SIG-M5 (cell line): ENCODE data around the gene UIMC1.
"Not testable (repeated sequence)": the region's sequence is repeated elsewhere in the genome, so short reads cannot be mapped to it uniquely, and the experiment has no call there.

ENCODE experiments used
- DNase-seq: peaks from one replicate; lab custom pipeline; 2025; lab: John Stamatoyannopoulos, UW

The UIMC1 gene

DNA sequence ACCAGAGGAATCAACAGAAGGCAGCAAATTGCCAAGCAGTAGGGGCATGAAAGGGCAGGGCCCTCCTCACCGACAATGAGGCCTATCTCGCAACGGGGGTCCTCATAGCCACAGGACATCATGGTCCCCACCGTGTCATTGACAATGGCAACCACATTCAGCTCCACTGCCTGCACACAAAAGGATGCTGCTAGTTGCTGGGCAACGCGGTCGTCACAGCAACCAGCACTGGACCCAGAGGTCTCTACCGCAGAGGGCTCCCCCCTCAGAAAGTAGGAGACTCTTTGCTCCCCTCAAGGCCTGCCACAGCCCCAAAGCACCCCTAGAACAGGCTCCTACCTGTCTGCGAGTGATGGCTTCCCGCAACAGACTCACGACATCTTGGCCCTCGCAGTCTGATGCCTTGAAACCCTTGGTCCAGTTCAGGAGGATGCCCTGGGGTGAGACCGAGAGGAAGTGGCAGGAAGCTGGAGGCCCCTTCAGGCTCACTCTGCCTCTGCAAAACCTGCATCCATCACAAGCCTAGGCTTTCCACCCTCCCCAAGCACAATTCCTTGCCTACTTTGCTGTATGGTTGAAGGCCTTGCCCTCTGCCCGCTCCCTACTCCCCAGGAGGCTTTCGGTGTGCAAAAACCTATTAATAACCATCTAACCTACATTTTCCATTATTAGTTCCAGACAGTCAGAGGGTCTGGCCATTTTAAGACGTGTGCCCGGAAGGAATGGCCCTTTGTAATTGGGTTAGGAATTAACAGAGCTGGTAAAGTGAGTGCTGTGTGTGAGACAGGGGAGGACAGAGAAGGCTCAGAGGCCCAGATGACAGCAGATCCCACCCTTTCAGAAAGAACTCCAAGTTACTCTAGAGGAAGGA lies 122.6 kb downstream of the UIMC1 start:
- no peak for DNase-seq

DNA sequence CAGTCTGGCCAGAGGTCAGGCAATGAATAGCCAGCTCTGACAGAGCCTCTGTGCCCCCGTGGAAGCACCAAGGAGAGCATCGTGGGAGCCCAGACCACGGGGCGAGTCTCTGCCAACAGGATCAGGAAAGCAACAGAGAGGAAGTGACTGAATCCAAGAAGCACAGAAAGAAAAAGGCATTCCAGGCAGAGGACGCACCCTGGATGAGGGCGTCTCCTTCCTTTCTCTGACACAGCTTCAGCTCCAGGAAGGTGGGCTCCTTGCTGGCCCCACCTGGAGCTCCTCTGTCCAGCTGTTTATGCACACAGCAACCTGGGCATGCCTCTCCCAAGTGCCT lies 124.0 kb downstream of the UIMC1 start:
- no peak for DNase-seq

DNA sequence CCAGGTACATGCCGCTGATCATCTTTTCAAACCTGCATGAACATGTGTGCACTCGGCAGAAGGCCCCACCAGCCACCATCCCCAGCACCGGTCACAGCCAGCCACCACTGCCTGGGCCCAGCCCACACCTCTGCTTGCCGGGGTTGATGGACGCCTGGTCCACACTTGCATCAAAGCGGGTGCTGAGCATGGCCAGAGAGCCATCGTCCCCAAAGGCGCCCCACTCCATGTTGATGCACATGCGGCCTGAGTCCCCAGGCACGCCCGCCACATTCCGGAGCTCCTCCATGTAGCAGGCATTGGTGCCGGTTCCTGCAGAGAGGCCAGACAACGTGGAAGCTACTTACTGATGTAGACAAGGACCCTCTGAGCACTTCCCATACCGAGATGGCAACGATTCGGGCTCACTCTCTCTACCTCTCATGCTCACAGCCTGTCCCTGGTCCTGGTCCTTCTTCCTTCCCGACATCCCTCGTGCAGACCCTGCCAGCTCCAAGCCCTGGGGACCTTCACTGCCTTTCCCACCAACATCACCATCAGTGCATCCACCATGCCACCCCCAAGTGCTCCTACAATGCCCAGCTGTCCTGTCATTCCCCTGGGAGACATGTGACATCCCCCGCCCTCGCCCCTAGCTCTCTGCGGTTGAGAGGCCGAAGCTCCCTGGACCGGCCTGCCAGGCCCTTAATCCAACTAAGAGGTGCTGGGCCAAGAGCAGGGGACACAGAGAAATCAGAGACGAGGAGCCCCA lies 124.6 kb downstream of the UIMC1 start:
- no peak for DNase-seq

DNA sequence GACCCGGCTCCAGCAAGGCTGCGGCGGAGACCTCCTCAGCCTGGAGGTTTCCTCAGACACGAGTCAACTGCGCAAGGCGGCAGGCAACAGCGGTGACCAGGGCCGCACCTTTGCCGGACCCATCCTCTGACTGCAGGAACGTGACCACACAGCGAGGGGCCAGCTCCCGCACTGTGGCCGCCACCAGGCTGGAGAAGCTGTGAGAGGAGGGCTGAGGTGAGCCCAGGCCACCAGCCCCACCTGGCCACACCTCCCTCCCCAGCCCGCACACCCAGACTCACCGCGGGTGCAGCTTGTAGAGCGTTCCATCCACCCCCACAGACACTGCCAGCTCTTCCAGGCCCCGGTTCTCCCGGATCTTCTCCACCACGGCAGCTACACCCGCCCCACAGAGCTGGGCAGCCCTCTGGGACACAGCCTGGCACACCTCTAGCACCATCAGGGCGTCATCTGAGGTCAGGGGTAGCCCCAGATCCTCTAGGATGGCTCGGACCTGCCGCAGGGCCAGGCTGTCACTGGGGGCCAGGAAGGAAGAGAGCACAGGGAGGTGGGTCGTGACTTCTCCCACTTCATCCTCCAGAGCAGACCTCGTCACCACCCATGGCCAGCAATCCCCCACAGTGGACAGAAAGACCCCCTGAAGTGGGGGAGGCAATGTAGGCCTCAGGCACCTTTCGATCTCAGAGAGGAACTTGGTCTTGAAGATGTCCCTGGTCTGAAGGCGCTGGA lies 125.4 kb downstream of the UIMC1 start:
- no peak for DNase-seq

DNA sequence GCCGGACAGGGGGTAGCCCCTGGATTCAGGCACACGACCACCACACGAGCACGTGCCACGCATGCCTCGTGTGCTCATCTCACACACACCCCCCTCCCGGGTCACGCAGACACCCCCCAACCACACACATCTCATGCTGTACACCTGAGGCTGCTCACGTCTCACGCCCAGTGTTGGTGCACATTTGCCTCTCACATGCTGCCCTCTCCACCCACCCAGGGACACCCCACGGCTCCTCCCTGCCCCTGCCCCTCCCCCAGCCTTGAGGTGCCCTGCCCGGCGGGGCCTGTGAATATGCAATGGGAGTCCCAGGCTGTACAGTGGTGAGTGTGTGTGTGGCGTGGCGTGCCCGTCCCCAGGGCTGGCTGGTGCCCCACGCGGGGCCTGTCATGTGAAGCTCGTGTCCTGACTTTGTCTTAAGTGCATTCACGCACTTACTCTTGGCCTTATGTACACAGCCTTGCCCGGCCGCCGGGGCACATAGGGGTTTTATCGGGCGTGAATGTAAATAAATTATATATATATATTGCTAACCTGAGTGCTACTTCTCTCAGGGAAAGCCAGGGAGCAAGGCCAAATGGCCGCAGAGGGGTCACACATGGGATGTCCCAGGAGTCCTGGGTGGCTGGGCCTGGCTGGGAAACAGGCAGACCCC lies 126.1 kb downstream of the UIMC1 start:
- DNase-seq, result no peak

DNA sequence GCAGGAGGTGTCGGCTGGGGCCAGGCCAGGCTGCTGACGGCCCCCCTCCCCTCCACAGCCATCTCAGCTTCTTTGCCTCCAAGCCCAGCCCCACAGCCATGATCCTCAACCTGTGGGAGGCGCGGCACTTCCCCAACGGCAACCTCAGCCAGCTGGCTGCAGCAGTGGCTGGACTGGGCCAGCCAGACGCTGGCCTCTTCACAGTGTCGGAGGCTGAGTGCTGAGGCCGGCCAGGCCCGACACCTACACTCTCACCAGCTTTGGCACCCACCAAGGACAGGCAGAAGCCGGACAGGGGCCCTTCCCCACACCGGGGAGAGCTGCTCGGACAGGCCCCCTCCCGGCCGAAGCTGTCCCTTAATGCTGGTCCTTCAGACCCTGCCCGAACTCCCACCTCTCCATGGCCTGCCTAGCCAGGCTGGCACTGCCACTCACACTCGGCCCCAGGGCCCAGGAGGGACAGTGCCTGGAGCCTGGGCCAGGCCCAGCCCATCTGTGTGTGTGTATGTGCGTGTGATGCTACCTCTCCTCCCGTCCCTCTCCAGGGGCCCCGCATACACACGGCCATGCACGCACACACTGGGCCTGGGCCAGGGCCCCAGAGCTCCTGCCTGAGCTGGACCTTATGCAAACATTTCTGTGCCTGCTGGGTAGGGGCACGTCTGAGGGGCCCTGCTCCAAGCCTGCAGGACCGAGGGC lies 126.8 kb downstream of the UIMC1 start:
- no peak for DNase-seq

DNA sequence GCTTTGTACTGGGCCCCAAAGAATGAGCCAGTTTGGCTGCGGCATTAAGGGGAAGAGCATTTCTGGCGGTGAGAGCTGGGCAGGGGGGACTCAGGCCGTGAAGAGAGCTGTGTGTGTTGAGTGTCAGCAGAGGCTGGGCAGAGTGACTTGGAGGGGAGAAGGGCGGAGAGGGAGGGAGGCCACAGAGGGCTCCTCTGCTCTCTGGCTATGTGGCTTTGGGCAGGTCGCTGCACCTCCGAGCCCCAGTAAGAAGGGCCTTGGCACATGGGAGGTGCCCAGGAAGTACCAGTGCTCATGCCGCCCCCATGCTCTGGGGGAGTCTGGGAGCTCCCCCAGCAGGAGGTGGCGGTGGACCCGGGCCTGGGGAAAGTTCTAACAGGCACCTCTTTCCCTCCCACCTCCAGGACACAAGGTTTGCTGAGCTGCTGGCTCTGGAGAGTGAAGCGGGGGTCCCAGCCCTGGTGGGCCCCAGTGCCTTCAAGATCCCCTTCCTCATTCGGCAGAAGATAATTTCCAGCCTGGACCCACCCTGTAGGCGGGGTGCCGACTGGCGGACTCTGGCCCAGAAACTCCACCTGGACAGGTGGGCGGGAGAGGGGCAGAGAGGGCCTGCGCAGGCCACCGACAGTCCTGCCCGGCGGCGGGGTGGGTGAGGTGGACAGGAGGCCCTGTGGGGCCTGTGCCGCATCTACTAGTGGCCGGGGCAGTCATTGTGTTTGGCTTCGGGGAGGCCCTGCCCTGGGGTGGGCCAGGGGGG lies 127.5 kb downstream of the UIMC1 start:
- no peak for DNase-seq

DNA sequence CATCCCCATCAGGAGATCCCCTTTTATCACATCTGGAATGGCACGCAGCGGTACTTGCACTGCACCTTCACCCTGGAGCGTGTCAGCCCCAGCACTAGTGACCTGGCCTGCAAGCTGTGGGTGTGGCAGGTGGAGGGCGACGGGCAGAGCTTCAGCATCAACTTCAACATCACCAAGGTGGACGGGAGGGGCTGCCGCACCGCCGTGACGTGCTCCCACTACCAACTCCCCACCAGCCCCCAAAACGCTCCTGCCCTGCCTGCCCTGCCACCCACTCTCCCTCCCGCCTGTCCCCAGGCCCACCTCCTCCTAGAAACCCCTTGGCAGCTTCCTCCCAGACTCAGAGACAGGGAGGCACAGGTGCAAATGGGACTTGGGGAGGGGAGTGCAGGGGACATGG lies 128.1 kb downstream of the UIMC1 start:
- no peak for DNase-seq

DNA sequence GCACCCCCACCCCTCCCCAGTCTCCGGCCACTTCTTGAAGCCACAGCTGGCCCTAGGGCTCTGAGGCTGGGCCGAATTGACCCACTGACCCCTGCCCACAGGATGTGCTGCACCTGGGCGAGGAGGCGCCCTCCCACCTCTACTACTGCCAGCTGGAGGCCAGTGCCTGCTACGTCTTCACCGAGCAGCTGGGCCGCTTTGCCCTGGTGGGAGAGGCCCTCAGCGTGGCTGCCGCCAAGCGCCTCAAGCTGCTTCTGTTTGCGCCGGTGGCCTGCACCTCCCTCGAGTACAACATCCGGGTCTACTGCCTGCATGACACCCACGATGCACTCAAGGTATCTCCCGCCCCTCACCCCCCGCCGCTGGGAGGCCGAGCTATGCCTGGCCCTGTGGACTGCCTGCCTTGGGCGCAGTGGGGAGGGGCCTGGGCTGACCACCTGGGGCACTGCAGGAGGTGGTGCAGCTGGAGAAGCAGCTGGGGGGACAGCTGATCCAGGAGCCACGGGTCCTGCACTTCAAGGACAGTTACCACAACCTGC lies 128.7 kb downstream of the UIMC1 start:
- DNase-seq, result no peak

DNA sequence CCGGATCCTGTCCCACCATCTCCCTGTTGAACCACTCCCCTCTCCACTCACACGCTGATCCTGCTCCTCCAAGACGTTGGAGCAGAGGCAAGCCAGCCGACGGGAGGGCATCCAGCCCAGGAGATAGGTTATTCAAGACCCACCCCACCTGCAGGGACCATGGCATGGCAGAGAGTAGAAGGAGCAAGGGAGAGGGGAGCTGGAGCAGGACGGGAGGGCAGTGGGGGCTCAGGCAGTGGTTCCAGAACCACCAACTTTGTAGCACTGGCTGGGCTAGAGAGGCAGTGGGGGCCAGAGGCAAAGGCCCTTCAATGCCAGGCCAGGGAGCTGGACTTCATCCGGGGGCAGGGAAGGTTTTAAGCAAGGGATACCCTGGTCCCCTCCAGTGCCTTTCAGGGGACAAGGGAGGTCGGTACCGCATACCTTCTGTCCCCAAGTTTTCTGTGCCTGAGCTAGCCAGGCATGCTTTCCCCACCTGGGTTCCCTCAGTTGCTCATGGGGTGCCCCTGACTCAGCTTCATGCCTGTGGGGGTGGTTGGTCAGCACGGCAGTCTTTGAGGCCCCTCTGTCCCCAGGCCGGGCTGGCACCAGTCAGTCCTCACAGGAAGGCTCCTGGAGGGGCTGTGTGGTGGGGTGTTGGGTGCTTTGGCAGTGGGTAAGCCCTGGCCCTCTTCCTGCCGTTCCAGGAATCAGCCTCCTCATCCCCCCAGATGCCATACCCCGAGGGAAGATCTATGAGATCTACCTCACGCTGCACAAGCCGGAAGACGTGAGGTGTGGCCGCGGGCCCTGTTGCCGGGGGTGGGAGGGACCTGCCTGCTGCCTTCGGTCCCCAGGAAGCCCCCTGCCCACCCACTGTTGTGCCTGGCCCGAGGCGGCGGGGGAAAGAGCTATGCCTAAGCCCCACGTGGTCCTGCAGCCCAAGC lies 129.8 kb downstream of the UIMC1 start:
- DNase-seq, result no peak

DNA sequence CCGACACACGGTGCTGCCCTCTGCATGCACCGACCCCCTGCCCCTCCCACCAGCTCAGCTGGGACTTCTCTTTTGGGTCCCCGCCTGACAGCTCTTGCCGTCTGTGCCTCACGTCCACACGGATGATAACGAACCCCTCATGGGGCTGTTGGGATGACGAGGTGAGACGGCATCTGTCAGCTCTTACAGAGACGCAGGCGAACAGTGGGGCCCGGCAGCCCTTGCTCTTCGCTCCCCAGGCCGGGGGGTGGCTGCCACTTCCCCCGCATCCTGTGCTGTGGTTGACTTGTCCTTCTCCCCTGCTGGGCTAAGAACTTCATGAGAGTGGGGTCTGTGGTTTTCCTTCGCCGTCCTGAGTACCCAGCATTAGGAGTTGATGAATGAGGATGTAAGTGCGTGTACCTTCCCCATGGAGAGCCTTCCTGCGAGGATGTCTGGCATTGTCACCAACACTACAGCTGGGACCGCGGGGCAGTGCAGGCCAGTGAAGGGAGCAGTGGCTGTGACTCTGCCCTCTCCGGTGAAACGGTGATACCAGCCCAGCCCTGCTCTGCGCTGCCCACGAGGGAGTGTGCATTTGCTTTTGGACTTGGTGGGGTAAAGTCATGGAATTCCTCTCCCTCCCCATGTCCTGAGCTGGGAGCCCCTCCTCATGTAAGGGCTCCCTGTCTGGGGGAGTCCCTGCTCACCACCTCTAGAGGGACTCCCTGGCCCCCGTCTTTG lies 130.6 kb downstream of the UIMC1 start:
- no peak for DNase-seq

DNA sequence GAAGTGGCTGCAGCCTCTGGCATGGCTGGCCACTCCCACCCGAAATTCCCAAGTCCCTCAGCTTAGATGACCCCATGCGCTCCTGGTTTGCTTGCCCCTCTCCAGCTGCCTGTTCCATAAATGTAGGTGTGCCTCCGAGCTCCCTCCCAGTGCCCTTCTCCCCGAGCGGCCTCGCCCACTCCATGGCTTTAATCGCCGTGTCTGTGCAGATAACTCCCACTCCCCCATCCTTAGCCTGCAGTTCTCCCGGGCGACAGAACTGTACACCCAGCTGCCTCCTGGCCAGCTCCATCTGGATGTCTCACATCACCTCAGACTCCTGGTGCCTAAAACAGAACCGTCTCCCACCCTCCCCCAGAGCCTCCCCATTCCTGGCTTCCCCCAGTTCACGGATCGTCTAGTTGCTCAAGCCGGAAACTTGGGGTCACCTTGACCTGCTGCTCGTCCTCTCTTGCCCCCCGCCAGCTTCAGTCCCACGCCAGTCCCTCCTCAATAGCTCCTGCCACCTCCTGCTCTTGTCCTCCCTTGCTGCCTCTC lies 131.5 kb downstream of the UIMC1 start:
- no peak for DNase-seq

DNA sequence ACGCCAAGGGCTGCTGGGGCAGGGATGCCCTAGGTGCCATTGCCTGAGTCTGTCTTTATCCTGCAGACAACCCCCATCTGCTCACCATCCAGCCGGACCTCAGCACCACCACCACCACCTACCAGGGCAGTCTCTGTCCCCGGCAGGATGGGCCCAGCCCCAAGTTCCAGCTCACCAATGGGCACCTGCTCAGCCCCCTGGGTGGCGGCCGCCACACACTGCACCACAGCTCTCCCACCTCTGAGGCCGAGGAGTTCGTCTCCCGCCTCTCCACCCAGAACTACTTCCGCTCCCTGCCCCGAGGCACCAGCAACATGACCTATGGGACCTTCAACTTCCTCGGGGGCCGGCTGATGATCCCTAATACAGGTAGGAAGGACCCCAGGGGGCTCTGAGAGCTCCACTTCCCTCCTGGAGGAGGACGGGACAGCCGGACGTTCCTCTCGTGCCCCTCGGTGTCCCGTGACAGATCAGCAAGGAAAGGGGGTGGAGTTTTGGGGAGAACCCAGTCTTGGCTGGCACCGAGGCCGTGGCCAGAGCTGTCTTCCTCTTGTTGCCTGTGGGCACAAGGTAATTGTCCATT lies 132.3 kb downstream of the UIMC1 start:
- no peak for DNase-seq

DNA sequence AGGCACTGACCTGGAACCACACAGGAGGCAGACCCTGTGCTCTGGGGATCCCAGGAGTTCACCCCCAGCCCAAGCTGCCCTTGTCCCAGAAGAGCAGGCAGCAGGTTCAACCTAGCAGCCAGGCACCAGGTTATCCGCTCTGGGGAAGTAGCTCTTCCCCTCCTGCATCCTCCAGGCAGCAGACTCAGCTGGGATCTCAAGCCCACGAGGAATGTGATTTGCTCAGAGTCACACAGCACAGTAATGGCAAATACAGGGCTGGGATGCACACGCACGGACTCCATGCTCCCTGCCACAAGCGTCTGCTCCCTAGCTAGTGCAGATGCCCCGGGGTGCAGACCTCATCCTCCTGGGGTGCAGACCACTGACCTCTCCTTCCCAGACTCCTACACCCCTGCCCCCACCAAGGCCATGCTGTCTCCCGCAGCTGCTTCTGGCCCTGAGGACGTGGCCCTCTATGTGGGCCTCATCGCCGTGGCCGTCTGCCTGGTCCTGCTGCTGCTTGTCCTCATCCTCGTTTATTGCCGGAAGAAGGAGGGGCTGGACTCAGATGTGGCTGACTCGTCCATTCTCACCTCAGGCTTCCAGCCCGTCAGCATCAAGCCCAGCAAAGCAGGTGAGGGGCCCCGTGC lies 132.9 kb downstream of the UIMC1 start:
- DNase-seq, result no peak

DNA sequence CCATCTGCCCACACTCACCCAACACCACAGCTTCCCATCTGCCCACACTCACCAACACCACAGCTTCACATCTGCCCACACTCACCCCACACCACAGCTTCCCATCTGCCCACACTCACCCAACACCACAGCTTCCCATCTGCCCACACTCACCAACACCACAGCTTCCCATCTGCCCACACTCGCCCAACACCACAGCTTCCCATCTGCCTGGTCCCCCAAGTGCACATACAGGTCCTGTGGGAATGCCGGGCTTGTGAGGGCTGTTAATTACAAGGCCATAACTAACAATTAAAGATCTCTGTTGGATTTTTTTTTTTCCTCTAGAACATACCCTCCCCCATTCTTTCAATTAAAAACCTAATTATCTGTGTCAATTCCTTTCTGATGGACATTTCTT lies 133.6 kb downstream of the UIMC1 start:
- DNase-seq, result not testable (repeated sequence)

DNA sequence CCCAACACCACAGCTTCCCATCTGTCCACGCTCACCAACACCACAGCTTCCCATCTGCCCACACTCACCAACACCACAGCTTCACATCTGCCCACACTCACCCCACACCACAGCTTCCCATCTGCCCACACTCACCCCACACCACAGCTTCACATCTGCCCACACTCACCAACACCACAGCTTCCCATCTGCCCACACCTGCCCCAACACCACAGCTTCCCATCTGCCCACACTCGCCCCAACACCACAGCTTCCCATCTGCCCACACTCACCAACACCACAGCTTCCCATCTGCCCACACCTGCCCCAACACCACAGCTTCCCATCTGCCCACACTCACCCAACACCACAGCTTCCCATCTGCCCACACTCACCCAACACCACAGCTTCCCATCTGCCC lies 134.0 kb downstream of the UIMC1 start:
- not testable (repeated sequence) for DNase-seq

DNA sequence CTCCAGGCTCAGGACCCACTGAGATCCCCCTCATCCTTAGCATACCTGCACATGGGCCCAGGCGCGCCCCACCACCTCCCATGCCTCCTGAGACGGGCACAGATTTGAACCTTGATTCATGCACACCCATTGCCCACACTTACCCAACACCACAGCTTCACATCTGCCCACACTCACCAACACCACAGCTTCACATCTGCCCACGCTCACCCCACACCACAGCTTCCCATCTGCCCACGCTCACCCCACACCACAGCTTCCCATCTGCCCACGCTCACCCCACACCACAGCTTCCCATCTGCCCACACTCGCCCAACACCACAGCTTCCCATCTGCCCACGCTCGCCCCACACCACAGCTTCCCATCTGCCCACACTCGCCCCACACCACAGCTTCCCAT lies 135.9 kb downstream of the UIMC1 start:
- DNase-seq, result not testable (repeated sequence)

DNA sequence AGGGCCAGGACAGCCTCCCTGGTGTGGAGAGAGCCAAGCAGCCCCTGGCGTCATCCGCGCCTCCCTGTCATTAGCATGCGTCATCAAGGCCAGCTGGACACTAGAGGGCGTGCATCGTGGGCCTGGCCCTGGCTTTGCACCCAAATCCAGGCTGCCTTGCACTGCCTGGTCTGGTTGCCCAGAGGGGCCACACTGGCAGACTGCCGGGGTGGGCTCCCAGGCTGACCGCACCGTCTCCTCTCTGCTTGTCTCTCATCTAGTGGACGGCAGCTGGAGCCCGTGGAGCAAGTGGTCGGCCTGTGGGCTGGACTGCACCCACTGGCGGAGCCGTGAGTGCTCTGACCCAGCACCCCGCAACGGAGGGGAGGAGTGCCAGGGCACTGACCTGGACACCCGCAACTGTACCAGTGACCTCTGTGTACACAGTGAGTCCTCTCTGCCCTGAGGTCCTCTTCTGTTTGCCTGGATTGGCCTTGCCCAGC lies 136.4 kb downstream of the UIMC1 start:
- no peak for DNase-seq
